Measurements from ENCODE around the gene PSMD9.

Gene PSMD9, protein sequence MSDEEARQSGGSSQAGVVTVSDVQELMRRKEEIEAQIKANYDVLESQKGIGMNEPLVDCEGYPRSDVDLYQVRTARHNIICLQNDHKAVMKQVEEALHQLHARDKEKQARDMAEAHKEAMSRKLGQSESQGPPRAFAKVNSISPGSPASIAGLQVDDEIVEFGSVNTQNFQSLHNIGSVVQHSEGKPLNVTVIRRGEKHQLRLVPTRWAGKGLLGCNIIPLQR

DNA sequence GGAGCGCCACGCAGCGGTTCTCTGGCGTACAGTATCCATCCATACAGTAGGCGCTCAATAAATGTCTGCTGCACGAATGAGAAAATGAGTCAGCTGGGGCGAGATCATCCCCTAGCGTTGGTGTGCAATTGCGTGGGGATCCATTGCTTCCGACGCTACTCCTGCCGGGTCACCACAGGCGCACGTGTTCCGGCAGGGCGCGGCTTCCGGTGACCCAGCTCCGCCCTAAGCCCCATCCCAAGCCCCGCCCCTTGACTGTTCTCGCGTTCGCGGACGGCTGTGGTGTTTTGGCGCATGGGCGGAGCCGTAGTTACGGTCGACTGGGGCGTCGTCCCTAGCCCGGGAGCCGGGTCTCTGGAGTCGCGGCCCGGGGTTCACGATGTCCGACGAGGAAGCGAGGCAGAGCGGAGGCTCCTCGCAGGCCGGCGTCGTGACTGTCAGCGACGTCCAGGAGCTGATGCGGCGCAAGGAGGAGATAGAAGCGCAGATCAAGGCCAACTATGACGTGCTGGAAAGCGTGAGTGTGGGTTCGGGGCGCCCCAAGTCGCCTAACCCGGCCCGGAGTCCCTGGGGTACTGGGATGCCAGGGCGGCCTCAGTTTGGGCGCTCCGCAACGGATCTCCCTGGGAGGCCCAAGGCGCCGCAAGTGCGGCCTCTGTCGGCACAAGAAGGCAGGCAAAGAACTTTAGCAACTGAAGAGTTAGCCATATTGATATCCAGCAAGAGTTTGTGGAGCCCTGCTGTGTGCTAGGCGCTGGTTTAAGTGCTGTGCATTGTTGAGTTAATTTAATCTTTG lies at the start of gene PSMD9:
Gene PSMD9 (plus strand): TSS at position 313 of the 796 bp plus-strand sequence. CDS start 67 bp downstream, at position 380.
- DNase-seq (ENCODE audit: low read depth) = peak; percentile 99
- TF ChIP-seq, protein P1, sequence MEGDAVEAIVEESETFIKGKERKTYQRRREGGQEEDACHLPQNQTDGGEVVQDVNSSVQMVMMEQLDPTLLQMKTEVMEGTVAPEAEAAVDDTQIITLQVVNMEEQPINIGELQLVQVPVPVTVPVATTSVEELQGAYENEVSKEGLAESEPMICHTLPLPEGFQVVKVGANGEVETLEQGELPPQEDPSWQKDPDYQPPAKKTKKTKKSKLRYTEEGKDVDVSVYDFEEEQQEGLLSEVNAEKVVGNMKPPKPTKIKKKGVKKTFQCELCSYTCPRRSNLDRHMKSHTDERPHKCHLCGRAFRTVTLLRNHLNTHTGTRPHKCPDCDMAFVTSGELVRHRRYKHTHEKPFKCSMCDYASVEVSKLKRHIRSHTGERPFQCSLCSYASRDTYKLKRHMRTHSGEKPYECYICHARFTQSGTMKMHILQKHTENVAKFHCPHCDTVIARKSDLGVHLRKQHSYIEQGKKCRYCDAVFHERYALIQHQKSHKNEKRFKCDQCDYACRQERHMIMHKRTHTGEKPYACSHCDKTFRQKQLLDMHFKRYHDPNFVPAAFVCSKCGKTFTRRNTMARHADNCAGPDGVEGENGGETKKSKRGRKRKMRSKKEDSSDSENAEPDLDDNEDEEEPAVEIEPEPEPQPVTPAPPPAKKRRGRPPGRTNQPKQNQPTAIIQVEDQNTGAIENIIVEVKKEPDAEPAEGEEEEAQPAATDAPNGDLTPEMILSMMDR (IDR thresholded peaks at IDR 0.05; ENCODE audit: insufficient read depth, low read depth, low read length, missing control alignments) = peak; percentile 76
- H3K4me3 ChIP-seq (ENCODE audit: low read length) = peak within 1 kb of the TSS; percentile 63

DNA sequence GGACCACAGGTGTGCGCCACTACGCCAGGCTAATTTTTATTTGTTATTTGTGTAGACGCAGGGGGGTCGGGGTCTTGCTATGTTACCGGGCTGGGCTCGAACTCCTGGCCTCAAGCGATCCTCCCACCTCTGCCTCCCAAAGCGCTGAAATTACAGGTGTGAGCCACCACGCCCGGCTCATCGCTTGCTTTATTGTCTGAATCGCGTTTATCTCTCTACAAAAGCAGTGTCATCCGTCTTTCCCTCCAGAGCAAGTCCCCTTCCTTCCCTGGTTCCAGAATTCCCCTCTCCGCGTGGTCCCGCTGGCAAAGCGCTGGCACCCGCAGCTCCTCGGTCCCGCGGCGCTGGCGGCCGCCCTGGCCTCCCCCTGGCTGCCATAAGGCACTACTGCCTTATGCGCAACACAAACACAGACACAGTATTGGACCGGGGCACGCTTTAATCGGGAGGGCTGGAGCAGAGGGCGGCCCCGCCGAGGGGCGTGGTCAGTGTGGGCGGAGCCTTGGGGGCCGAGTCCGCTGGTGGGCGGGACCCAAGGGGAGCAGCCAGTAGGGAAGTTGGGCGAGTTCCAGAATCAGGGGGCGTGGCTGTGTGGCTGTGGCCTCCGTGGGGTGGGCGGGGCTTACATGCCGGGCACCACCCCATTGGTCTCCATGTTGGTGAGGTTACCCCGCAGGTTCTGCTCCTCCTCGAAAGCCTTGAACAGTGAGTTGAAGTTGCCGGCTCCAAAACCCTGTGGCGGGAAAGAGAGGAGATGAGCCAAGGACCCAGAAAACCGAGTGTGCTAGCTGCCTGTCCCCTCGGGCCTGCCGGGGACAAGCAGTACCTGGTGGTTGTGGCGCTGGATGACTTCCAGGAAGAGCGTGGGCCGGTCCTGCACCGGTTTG lies 49.2 kb upstream of the PSMD9 start:
- DNase-seq (ENCODE audit: low read depth) = peak; percentile 98
- TF ChIP-seq, protein P1 (IDR thresholded peaks at IDR 0.05; ENCODE audit: insufficient read depth, low read depth, low read length, missing control alignments) = peak; percentile 17
- H3K4me3 ChIP-seq (ENCODE audit: low read length) = peak overlapping the region; percentile 72

DNA sequence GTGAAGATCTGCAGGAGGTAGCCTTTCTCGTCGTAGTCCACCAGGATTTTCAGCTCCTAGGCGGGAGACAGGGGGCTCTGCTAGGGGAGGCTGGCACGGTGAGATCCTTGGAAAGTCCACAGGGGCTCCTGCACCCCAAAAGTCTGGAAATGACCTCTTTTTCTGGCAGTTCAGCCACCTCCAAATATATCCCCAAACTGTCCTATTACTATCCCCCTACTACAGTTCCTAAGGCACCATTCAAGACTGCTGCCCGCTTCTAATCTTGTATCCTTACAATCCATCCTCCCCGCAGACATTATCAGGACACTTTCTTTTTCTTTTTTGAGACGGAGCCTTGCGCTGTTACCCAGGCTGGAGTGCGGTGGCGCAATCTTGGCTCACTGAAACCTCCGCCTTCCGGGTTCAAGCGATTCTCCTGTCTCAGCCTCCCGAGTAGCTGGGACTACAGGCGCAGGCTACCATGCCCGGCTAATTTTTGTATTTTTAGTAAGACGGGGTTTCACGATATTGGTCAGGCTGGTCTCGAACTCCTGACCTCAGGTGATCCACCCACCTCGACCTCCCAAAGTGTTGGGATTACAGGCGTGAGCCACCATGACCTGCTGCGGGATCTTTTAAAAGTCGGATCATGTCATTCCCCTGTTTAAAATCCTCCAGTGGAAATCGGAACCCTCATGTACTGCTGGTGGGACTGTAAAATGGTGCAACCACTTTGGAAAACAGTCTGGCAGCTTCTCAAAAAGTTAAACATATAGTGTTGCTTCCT lies 48.4 kb upstream of the PSMD9 start:
- TF ChIP-seq, protein P1 (IDR thresholded peaks at IDR 0.05; ENCODE audit: insufficient read depth, low read depth, low read length, missing control alignments) = no peak
- H3K4me3 ChIP-seq (ENCODE audit: low read length) = peak overlapping the region; percentile 72
- no peak for DNase-seq (ENCODE audit: low read depth)

DNA sequence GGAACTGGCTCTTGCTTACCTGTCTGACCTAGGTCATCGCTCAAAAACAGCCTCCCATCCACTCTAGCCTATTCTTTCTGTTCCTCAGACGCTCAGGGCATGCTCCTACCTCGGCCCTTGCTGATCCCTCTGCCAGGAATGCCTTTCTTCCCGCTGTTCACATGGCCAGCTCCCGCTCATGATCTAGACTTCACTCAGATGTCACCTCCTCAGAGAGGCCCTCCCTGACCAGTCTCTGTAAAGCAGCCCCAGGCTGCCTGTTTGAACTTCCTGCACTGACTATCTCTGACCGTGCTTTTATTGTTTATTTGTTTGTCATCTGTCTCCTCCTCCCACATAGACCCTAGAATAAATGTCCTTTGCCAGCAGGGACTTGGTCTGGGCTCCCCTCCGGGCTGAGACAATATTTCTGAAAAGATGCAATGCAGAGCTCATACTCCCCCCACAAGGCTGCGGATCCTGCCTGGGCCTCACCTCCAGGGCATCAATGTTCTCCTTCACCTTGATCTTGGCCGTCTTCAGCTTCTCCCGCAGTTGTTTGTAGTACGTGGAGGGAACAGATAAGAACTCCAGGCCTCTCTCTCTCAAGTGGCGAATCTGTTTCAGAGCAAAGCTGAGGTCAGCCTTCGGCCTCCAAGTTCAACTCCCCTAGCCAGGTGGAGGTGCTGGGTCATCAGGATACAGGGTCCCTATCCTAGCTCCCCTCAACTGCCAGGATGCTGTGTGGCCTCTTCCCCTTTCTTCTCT lies 45.2 kb upstream of the PSMD9 start:
- no peak for DNase-seq (ENCODE audit: low read depth)
- no peak overlapping the region for H3K4me3 ChIP-seq (ENCODE audit: low read length)
- TF ChIP-seq, protein P1 (IDR thresholded peaks at IDR 0.05; ENCODE audit: insufficient read depth, low read depth, low read length, missing control alignments) = no peak

DNA sequence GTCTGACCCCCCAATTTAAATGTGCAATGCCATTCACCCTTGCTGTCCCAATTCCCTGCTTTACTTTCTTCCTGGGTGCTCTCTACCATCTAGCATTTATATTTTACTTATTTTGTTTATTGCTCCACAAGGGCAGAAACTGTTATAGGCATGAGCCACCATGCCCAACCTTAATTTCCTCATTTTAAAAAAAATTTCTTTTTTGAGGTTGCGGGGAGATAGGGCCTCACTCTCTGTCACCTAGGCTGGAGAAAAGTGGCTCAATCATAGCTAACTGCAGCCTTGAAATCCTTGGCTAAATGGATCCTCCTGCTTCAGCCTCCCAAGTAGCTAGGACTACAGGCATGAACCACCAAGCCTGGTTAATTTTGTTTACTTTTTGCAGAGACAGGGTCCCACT lies 42.9 kb upstream of the PSMD9 start:
- DNase-seq (ENCODE audit: low read depth) = no peak
- TF ChIP-seq, protein P1 (IDR thresholded peaks at IDR 0.05; ENCODE audit: insufficient read depth, low read depth, low read length, missing control alignments) = no peak
- no peak overlapping the region for H3K4me3 ChIP-seq (ENCODE audit: low read length)

Data from epithelial cell of esophagus (primary cell).